HG02759 (cell line): ENCODE data around the gene PTGER1.

ENCODE experiments used
- ATAC-seq: cut with Tn5 transposase; IDR thresholded peaks from one replicate; pipeline ENCODE4 v1.9.1; 2021; ENCODE audit warnings: mild to moderate bottlenecking, moderate library complexity; ENCODE audit not compliant: unreplicated experiment

The PTGER1 gene

DNA sequence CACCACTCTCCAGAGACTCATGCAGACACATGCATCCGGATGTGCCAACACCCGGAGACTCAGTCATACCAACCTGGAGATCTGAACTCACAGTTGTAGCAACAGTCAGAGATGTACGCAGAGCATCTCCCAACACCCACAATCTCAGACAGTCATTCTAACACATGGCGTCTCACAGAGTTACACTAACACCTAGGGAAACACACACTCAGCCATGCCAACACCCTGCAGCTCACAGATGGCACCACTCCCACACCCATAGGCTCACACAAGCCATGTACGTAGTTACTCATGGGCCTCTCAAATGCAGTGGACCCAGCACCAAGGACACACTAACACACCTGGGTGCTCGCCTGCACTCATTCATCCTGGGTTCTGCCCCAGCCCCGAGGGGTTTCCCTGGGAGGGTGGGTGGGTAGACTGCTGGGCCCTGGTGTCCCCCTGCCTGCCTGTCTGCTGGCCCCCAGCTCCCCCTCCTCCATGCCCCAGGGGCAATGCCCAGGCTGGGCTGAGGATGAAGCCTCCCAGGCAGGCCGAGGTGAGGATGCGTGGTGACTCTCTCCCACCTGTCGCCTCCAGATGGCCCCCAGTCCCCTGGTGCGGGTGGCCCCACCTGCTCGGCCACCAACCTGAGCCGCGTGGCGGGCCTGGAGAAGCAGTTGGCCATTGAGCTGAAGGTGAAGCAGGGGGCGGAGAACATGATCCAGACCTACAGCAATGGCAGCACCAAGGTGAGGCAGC is 32.1 kb downstream of the PTGER1 start:
- no peak for ATAC-seq

DNA sequence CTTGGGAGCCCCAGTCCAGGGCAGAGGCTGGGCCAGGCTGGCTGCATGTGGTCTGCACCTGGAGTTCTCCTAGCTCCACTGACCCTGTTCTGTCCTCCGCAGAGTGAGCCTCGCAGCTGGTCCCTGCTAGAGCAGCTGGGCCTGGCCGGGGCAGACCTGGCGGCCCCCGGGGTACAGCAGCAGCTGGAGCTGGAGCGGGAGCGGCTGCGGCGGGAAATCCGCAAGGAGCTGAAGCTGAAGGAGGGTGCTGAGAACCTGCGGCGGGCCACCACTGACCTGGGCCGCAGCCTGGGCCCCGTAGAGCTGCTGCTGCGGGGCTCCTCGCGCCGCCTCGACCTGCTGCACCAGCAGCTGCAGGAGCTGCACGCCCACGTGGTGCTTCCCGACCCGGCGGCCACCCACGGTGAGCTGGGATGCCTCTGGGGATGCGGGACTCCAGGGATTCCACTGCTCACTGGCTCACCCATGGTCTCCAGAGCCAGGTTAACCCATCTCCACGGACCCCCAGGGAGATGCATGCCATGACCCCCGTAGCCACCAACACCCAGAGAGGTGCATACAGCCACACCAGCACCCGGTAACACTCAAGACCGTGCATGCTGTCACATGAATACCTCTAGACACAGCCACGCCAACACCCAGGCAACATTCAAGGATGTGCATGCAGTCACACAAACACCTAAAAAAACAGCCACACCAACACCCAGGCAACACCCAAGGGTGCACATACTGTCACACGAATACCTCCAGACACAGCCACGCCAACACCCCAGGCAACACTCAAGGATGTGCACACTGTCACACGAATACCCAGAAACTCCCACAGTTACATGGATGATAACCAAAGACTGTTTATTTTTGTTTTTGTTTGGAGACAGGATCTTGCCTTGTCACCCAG is 33.9 kb downstream of the PTGER1 start:
- ATAC-seq: no peak

DNA sequence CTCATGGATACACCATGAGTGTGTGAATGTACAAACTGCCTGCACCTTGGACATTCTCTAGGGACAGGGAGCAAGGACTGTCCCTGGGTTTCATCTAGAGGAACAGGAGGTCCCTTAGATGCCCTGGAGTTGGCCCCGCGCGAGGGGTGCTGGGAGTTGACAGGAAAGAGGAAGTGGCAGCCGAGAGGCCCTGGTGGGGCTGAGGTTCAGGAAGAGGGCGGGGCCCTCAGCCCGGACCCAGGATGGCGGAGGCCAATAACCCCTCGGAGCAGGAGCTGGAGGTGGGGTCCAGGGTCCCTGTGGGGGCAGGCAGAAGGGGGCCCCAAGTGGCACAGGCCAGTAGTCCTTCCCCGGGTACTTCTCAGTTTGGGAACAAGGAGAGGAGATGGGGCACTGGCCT is 35.1 kb downstream of the PTGER1 start:
- peak; percentile 86 for ATAC-seq

DNA sequence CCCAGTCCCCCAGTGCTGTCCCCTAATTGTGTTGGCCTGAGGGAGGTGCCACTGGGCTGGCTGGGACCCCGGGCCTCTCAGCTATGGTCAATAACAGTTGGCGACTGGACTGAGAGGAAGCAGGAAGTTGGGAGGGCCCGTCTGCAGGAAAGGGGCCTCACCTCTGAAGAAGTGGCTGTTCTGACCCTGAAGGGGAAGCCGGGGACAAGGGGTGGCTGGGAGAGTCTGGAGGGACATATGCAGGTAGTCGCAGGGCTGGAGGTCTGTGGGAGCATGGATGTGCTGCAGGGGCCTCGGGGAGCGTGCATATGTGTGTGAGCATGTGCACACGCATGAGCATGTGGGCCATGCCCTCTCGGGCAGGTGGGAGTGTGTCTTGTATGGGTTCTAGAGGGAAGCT is 36.1 kb downstream of the PTGER1 start:
- no peak for ATAC-seq

DNA sequence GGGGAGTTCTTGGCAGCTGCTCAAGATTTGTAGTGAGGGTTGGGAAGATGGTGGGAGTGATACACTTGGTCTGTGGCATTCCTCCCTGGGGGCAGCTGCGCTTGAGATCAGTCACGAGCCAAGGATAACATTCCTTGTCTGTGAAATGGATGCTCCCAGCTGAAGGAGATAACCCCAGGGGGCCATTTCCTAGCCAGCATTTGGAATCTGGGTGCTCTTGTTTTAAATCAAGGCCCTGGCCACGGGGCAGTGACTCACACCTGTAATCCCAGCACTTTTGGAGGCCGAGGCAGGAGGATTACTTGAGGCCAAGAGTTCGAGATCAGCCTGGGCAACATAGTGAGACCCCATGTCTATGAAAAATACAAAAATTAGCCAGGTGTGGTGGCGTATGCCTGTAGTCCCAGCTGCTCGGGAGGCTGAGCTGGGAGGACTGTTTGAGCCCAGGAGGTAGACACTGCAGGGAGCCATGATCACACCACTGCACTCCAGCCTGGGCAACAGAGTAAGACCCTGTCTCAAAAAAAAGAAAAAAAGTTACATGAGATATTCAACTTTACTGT is 37.5 kb downstream of the PTGER1 start:
- ATAC-seq: no peak

DNA sequence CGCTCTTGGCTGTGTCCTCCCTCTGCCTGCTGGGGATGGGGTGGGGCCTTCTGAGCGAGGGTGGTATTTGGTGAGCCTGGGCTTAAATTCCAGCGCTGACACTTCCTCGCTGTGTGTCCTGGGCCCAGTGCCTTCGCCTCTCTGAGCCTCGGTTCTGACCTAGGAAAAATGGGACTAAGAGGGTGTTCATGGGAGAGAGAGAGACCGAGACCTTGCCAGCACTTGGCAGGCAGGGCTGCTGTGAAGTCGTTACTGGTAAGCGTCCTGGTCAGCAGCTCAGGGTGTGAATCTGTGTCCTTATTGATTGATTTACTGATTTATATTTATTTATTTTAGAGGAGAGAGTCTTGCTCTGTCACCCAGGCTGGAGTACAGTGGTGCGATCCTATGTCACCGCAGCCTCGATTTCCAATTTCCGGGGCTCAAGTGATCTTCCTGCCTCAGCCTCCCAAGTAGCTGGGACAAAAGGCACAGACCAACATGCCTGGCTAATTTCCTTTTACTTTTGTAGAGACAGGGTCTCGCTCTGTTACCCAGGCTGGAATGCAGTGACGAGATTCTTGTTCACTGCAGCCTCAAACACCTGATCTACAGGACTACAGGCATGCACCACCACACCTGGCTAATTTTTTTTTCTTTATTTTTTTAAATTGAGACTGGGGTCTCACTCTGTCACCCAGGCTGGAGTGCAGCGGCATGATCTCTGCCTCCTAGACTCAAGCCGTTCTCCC is 39.7 kb downstream of the PTGER1 start:
- no peak for ATAC-seq

DNA sequence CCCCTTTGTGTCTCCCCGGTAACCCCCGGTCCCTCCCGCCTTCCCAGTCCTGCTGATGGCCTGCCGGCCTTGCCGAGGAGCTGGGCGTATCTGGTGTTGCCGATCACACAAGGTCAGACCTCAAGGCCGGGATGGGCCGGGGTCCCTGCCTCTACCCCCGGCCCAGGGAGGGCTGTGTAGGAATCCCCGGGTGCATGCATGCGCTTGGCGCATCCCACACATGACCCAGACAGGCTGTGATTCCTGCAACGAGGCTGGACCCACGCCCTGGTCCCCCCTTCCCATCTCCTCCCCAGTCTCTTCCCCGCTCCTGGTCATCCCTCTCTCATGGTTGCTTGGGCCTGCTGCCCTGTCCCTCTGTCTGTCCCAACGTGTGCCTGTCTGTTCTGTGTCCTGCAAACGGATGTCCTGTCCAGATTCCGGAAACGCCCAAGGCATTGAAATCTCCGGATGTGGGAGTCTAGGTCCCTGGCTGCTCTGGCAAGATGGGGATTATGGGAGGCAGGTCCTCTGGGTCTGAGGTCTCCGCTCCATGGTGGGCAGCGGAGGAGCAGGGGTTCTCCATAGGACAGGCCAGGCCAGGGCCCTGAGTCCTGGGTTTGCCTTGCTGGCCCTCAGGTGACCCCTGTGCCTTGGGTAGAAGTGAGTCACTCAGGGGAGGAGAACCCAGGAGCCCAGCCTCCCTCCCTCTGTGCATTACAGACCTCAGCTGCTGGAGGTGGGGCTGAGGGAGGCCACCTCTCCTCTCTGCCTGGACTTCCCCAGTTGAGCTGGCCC is 40.4 kb downstream of the PTGER1 start:
- ATAC-seq: no peak

DNA sequence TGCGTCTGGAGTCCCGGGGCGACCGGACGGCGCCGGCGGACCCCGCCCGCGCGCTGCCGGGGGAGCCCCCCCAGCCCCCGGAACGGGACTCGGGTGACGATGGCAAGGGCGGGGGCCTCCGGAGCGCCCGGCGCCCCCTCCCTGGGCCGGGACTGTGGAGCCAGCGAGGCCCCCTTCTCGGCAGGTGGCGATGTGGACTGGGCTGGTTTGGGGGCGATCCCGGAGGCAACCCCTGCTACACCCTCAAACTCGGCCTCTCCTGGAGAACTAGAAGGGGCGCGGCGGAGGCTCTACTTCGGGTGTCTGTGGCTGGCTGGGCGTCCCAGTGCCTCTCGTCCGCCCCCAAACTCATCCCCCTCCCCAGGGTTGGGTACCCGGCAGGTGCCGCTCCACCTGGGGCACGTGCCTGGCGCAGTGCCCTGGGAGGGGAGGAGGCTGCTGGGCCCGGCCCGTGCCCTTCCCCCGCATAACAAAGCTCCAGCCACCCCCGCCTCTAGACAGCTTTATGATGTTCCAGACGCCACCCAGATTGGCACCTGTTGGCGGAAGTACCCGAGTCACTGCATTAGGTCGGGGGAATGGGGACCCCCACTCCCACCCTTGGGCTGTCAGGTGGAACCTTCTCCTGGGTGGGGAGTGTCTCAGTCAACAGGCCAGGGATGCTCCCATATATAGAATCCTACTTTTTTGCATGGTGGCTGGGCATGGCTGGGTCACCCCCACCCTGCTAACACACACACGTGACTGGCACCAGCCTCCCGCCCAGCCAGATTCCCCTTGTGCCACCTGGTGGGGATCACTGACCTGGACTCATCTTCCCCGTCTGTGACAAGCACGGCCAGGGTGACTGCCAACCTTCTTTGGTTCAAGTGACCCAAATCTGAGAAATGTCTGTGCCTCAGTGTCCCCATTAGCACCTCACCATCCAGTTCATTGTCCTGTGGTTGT is 41.3 kb downstream of the PTGER1 start:
- ATAC-seq: peak; percentile 29

DNA sequence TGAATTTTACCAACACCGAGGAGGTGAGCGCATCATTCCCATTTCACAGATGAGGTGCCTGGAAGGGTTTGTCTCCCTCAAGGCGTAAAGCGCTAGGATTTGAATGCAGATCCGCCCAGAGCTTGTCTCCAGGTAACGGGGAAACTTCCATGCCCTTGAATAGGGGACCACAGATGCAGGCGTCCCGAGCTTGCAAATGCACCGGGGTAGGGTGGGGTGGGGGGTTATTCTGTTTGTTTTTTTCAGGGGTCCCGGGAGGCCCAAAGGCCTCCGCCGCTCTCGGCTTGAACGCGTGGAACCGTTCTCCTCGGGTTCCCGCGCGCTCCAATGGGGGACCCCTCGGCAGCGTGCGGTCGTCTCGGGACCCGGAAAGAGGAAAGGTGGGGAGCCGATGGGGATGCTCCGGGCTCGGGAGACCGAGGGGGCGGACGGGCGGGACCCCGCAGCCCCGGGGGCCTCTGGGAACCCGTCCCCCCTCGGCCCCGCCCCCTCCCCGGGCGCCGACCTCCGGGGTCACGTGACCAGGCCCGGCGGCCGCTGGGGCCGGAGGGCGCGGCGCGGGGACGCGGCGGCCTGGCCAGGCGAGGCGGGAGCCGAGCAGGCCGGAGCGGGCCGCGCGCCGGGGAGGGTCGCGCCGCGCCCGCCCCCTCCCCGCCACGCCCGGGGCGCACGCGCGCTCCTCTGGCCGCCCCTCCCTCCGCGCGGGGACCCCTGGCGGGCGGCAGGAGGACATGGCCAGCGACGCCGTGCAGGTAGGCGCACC is 42.2 kb downstream of the PTGER1 start, which contains the start of gene PKN1:
Gene PKN1 (plus strand): TSS at position 516 of the 763 bp plus-strand sequence. CDS start 216 bp downstream, at position 732.
- ATAC-seq: peak; percentile 71

DNA sequence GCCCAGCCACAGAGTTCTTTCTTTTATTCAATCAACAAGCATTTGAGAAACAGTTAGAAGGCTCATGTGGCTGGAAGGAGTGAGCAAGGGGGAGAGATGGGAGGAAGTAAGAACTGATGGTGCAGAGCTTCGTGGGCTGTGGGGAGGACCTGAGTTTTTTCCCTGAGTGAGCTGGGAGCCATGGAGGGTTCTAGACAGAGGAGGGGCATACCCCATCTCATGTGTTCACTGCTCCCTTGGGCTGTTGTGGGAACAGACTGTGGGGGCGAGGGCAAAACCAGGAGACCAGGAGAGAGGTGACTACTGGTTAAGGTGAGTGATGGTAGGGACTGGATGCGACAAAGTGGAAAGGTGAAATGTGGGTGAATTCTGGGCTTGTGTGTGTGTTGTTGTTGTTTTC is 44.4 kb downstream of the PTGER1 start:
- no peak for ATAC-seq

DNA sequence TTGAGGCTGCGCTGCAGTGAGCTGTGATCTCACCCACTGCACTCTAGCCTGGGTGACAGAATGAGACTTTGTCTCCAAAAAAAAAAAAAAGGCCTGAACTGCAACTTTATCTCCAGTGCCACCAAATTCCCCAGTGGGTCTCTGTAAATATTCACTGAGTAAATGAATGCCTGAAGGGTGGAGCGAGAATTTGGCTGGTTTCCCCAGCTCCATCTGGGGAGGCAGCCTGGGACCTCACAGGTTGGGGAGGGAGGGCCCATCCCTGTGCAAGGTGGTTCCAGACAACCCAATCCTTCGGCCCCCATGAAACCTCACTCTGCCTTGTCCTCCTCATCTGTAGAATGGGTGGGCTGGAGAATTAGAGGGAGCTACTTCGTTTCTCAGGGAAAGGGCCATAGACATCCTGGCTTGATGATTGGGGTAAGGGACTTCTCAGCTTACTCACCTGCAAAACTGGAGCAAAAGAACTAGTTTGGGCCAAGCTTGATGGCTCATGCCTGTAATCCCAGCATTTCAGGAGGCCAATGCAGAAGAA is 46.2 kb downstream of the PTGER1 start:
- no peak for ATAC-seq

DNA sequence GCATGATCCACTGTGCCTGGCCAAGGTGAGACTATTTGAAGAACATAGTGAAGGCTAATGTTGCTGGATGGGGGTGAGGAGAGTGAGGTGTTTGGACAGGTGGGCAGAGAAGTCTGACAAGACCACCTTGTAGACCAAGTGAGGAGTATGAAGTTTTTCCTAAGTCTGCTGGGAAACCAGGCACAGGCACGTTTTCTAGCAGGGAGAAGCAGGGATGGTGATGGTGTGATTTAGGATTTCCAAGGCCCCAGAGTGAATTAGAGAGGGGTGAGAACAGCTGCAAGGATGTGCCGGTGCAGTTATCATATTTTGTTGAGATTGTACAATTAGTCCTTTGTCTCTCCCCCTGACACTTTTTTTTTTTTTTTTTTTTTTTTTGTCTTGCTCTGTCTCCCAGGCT is 47.7 kb downstream of the PTGER1 start:
- no peak for ATAC-seq

DNA sequence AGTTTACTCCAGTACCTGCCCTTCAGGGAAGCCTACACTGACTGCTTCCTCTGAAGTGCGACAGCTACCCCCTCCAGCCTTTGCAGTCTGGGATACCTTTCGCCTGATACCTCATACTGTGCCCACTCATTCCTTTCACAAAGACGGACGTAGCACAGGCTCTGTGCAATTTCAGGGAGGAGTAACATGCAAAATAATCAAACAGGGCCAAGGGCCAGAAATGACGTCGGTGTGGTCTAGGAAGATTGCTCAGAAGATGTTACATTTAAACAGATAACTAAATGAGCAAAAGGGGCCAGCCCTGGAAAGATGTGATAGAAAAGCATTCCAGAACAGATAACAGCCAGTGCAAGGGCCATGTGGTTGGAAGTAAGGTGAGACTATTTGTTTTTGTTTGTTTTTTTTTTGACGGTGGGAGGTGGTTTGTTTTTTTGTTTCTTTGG is 49.4 kb downstream of the PTGER1 start:
- no peak for ATAC-seq
